ENCODE results near the gene PRCC. TPM values are rescaled to one million over a fixed set of nuclear protein-coding genes. Genes with fewer than 3 reads are reported as not detected.
A peak's percentile ranks its signal among the peaks of the same experiment; 100 is the strongest.
"Not testable (repeated sequence)": the region's sequence is repeated elsewhere in the genome, so short reads cannot be mapped to it uniquely, and the experiment has no call there.

The PRCC gene
- polyA plus RNA-seq, 4 donors = 45.2 to 56.7 (median 52.8) TPM

DNA sequence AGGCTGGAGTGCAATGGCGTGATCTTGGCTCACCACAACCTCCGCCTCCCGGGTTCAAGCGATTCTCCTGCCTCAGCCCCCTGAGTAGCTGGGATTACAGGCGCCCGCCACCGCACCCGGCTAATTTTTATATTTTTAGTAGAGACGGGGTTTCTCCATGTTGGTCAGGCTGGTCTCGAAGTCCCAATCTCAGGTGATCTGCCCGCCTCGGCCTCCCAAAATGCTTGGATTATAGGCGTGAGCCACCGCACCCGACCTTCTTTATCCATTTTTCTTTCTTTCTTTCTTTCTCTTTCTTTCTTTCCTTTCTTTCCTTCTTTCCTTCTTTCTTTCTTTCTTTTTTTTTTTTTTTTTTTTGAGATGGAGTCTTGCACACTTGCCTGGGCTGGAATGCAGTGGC, 2.2 kb upstream of the PRCC start:
- 96 to 97% (median 96%) methylated on average over 14 to 15 of the region's 15 CpGs for WGBS, 3 donors
- not testable (repeated sequence) for H3K9me3 ChIP-seq (ENCODE audit: control insufficient read depth in 2 of 2, insufficient read depth in 1 of 2, low read depth in 1 of 2, low read length in 1 of 2); H3K27ac ChIP-seq (ENCODE audit: low read depth in 1 of 3, low read length in 2 of 3); FAIRE-seq; DNase-seq; H3K27me3 ChIP-seq (ENCODE audit: control insufficient read depth in 3 of 3, insufficient read depth in 3 of 3, low read length in 3 of 3); H3K4me3 ChIP-seq (ENCODE audit: low read depth in 1 of 3, low read length in 3 of 3); H3K36me3 ChIP-seq (ENCODE audit: control insufficient read depth in 3 of 3, insufficient read depth in 2 of 3, low read depth in 1 of 3, low read length in 3 of 3)
- H3K4me1 ChIP-seq (ENCODE audit: control insufficient read depth in 3 of 3, insufficient read depth in 2 of 3, low read depth in 1 of 3, low read length in 2 of 3) = peaks cover 3 to 14% (median 3%) of the 10 kb centered on the region in 3 donors

DNA sequence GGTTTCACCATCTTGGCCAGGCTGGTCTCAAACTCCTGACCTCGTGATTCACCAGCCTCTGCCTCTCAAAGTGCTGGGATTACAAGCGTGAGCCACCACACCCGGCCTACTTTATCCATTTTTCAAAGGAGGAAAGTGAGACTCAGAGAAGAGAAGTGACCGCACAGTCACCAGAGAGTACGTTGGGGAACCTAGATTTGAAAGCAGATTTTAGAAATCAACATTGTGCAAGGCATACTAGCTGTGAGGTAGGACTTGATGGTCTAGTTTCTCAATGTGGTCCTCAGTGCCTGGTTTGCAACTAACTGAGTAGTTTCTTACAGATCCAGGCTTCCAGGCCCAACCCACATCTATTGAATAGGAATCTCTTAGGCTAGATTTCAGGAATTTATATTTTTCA, 1.7 kb upstream of the PRCC start:
- peaks cover 3 to 15% (median 3%) of the 10 kb centered on the region in 3 donors for H3K4me1 ChIP-seq (ENCODE audit: control insufficient read depth in 3 of 3, insufficient read depth in 2 of 3, low read depth in 1 of 3, low read length in 2 of 3)
- FAIRE-seq (no peak), DNase-seq (peak in 1 of 2 donors; percentile 23)
- no peaks in the 10 kb centered on the region for H3K27me3 ChIP-seq (ENCODE audit: control insufficient read depth in 3 of 3, insufficient read depth in 3 of 3, low read length in 3 of 3)
- H3K9me3 ChIP-seq (ENCODE audit: control insufficient read depth in 2 of 2, insufficient read depth in 1 of 2, low read depth in 1 of 2, low read length in 1 of 2) = no peaks in the 10 kb centered on the region
- WGBS, 3 donors = 89 to 92% (median 90%) methylated on average over 5 of the region's 5 CpGs
- peak overlapping the region in 1 of 3 donors; percentile 92 for H3K27ac ChIP-seq (ENCODE audit: low read depth in 1 of 3, low read length in 2 of 3)
- H3K4me3 ChIP-seq (ENCODE audit: low read depth in 1 of 3, low read length in 3 of 3) = peak overlapping the region in 2 of 3 donors; percentile 69 to 74
- peaks cover 0 to 4% (median 0%) of the 10 kb centered on the region in 3 donors for H3K36me3 ChIP-seq (ENCODE audit: control insufficient read depth in 3 of 3, insufficient read depth in 2 of 3, low read depth in 1 of 3, low read length in 3 of 3)

DNA sequence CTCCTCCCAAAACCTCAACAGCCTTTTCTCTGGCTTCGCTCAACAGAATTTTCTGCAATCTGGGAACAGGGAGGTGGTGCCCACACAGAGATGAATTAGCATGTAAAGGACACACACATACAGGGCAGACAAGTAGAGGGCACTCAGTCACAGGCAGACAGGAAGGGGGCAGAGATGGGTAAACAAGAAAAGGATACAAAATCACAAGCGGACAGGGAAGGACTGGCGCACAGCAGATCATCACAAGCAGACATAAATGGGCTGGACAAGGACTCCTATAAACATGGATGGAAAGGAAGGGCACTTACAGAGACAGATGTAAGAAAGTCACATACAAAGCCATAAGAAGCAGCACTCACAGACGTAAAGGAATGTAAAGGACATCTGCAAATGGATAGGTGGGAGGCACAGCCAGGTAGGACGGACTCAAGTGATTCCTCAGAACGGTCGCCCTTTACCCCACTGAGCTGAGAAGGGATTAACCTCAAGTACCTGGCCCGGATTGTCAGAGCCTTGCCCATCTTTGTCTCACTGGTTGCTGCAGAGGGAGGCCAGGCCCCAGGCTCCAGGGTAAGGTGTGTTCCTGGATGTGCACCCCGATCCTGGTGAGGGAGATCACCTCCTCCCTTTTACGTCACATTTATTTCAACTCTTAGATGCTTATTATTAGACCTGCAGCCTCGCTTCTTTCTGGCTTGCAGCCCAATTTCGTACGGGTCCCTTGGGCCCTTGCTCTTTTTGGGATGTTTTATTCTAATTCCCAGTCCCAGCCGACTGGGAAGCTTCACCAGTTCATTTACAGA, 836 bp upstream of the PRCC start:
- H3K4me1 ChIP-seq (ENCODE audit: control insufficient read depth in 3 of 3, insufficient read depth in 2 of 3, low read depth in 1 of 3, low read length in 2 of 3) = peaks cover 3 to 15% (median 3%) of the 10 kb centered on the region in 3 donors
- WGBS, 3 donors = 4 to 8% (median 6%) methylated on average over 14 of the region's 14 CpGs
- peak overlapping the region; percentile 65 to 97 (median 92) for H3K27ac ChIP-seq (ENCODE audit: low read depth in 1 of 3, low read length in 2 of 3)
- H3K36me3 ChIP-seq (ENCODE audit: control insufficient read depth in 3 of 3, insufficient read depth in 2 of 3, low read depth in 1 of 3, low read length in 3 of 3) = peaks cover 0 to 12% (median 3%) of the 10 kb centered on the region in 3 donors
- peak overlapping the region; percentile 38 to 74 (median 69) for H3K4me3 ChIP-seq (ENCODE audit: low read depth in 1 of 3, low read length in 3 of 3)
- no peaks in the 10 kb centered on the region for H3K27me3 ChIP-seq (ENCODE audit: control insufficient read depth in 3 of 3, insufficient read depth in 3 of 3, low read length in 3 of 3)
- H3K9me3 ChIP-seq (ENCODE audit: control insufficient read depth in 2 of 2, insufficient read depth in 1 of 2, low read depth in 1 of 2, low read length in 1 of 2) = no peaks in the 10 kb centered on the region
- FAIRE-seq (no peak), DNase-seq (no peak)

DNA sequence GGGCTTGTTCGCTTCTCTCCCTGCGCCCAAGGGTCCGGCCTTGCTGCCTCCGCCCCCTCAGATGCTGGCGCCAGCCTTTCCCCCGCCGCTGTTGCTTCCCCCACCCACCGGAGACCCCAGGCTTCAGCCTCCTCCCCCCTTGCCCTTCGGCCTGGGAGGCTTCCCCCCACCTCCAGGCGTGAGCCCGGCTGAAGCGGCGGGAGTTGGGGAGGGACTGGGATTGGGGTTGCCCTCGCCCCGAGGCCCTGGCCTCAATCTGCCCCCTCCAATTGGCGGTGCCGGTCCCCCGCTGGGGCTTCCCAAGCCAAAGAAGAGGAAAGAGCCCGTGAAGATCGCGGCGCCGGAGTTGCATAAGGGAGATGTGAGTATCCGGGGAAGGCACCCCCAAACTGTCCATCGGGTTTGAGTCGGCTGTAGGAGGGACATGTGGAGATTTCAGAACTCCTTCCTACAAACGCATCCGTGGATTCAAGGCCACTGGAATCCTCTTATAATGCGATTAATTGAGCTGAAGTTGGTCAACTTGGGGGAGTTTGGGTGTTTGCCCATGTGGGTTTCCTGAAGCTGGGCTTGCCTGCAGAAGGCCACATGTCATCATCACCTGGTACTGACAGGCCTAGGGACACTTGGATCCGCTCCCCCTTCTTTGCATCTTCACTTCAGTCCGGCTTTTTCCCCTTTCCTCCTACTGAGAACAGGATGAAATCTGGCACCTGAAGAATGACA, 707 bp downstream of the PRCC start:
- DNase-seq (peak; percentile 30 to 61), FAIRE-seq (no peak)
- H3K4me3 ChIP-seq (ENCODE audit: low read depth in 1 of 3, low read length in 3 of 3) = peak overlapping the region; percentile 72 to 91 (median 90)
- peaks cover 0 to 14% (median 3%) of the 10 kb centered on the region in 3 donors for H3K36me3 ChIP-seq (ENCODE audit: control insufficient read depth in 3 of 3, insufficient read depth in 2 of 3, low read depth in 1 of 3, low read length in 3 of 3)
- peak overlapping the region; percentile 79 to 97 (median 88) for H3K27ac ChIP-seq (ENCODE audit: low read depth in 1 of 3, low read length in 2 of 3)
- no peaks in the 10 kb centered on the region for H3K9me3 ChIP-seq (ENCODE audit: control insufficient read depth in 2 of 2, insufficient read depth in 1 of 2, low read depth in 1 of 2, low read length in 1 of 2)
- no peaks in the 10 kb centered on the region for H3K27me3 ChIP-seq (ENCODE audit: control insufficient read depth in 3 of 3, insufficient read depth in 3 of 3, low read length in 3 of 3)
- WGBS, 3 donors = 1% methylated on average over 21 to 31 of the region's 31 CpGs
- peaks cover 3 to 19% (median 7%) of the 10 kb centered on the region in 3 donors for H3K4me1 ChIP-seq (ENCODE audit: control insufficient read depth in 3 of 3, insufficient read depth in 2 of 3, low read depth in 1 of 3, low read length in 2 of 3)

DNA sequence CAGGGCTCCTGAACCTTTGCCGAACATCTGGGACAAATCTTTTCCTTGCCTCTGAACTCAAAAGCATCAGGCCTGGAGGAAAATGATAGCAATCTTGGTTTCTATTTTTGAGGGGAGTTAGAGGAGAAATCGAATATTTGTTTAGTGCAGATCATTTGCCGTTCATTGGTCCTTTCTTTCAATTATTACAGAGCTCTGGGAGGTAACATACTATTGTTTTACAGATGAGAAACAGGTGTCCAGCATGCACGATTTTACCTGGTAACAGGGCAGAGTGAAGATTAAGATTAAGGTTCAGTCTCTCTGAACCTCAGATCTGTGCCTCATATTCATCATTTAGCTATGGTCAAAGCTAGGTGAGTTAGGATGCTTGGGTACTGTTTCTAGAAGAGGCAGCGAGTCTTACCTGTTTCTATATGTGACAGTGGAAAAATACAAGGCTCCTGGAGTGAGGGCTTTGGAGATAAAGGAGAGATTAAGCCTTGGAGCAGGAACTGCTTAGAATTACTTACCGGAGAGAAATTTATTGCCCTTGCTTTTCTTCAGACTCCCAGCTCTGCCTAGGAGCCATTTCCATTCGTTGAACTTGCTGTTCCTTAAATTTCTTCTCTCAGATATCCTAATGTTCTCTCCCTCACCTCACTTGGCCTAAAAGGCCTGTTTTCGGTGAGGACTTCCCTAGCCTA, 1.4 kb downstream of the PRCC start:
- 9 to 21% (median 12%) methylated on average over 8 of the region's 8 CpGs for WGBS, 3 donors
- H3K4me3 ChIP-seq (ENCODE audit: low read depth in 1 of 3, low read length in 3 of 3) = peak overlapping the region in 2 of 3 donors; percentile 72 to 91
- no peak for FAIRE-seq
- peak overlapping the region in 2 of 3 donors; percentile 88 to 97 for H3K27ac ChIP-seq (ENCODE audit: low read depth in 1 of 3, low read length in 2 of 3)
- H3K9me3 ChIP-seq (ENCODE audit: control insufficient read depth in 2 of 2, insufficient read depth in 1 of 2, low read depth in 1 of 2, low read length in 1 of 2) = no peaks in the 10 kb centered on the region
- no peaks in the 10 kb centered on the region for H3K27me3 ChIP-seq (ENCODE audit: control insufficient read depth in 3 of 3, insufficient read depth in 3 of 3, low read length in 3 of 3)
- H3K36me3 ChIP-seq (ENCODE audit: control insufficient read depth in 3 of 3, insufficient read depth in 2 of 3, low read depth in 1 of 3, low read length in 3 of 3) = peaks cover 0 to 17% (median 3%) of the 10 kb centered on the region in 3 donors
- DNase-seq = peak; percentile 33 to 36
- peaks cover 6 to 23% (median 7%) of the 10 kb centered on the region in 3 donors for H3K4me1 ChIP-seq (ENCODE audit: control insufficient read depth in 3 of 3, insufficient read depth in 2 of 3, low read depth in 1 of 3, low read length in 2 of 3)

DNA sequence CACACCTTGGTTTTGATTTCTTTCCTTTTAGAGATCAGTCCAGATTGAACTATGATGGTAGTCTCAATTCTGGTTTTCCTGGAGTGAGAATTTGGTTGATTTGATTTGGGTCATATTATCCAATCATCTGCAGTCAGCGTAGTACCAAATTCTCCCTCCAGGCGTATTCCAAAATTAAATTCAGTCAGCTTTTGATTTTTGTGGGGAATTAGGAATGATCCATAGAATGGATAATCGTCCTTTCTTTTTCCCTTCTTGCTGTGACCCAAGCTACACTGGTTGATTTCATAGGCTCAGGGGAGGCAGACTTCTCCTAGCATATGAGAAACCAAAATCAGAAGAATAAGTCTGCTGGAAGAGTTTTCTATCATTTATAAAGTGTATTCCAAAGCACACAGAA, 4.9 kb downstream of the PRCC start:
- Histone ChIP-seq H3K27me3 (ENCODE audit: control insufficient read depth in 3 of 3, insufficient read depth in 3 of 3, low read length in 3 of 3) (no peaks in the 10 kb centered on the region), H3K27ac (ENCODE audit: low read depth in 1 of 3, low read length in 2 of 3) (no peak overlapping the region), H3K36me3 (ENCODE audit: control insufficient read depth in 3 of 3, insufficient read depth in 2 of 3, low read depth in 1 of 3, low read length in 3 of 3) (peaks cover 0 to 28% (median 3%) of the 10 kb centered on the region in 3 donors), H3K4me3 (ENCODE audit: low read depth in 1 of 3, low read length in 3 of 3) (no peak overlapping the region), H3K9me3 (ENCODE audit: control insufficient read depth in 2 of 2, insufficient read depth in 1 of 2, low read depth in 1 of 2, low read length in 1 of 2) (no peaks in the 10 kb centered on the region), H3K4me1 (ENCODE audit: control insufficient read depth in 3 of 3, insufficient read depth in 2 of 3, low read depth in 1 of 3, low read length in 2 of 3) (peaks cover 4 to 16% (median 11%) of the 10 kb centered on the region in 3 donors)
- DNase-seq (no peak), FAIRE-seq (no peak)
- 83 to 94% (median 88%) methylated on average over 3 of the region's 3 CpGs for WGBS, 3 donors

DNA sequence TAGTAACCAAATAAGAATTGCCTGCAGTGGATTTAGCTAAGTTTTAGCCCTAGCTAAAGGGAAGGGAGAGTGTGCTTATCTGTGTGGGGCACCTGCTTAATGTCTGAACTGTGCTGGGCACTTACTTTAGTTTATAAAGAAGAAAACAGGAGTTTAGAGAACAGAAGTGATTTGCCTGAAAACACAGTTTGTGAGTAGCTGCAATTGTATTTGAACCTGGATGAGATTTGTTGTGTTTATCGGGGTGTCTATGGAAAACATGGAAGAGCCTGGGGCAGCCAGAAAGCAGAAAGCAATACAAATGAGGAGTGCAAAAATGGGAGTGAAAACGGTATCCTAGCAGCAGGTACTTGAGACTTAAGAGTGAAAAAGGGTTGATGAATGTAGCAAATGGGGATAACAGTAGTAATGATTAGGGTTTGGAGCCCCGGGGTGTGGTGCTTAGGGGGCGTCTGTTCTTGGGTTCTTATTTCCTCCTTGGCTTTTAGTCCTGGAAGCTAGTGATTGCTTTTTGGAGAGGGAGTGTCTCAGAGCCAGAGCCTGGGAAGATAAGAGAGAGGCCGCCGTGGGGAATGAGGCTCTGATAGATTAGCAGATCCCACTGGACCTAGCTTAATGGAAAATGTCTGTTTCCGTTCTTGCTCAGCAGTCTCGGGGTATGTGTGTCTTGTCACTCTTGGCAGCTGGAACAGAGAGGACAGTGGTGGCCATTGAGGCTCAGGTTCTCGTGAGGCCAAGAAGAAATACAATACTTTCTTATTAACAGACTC, 5.6 kb downstream of the PRCC start:
- Histone ChIP-seq H3K4me1 (ENCODE audit: control insufficient read depth in 3 of 3, insufficient read depth in 2 of 3, low read depth in 1 of 3, low read length in 2 of 3) (peaks cover 4 to 16% (median 11%) of the 10 kb centered on the region in 3 donors), H3K27me3 (ENCODE audit: control insufficient read depth in 3 of 3, insufficient read depth in 3 of 3, low read length in 3 of 3) (no peaks in the 10 kb centered on the region), H3K27ac (ENCODE audit: low read depth in 1 of 3, low read length in 2 of 3) (no peak overlapping the region), H3K9me3 (ENCODE audit: control insufficient read depth in 2 of 2, insufficient read depth in 1 of 2, low read depth in 1 of 2, low read length in 1 of 2) (no peaks in the 10 kb centered on the region), H3K36me3 (ENCODE audit: control insufficient read depth in 3 of 3, insufficient read depth in 2 of 3, low read depth in 1 of 3, low read length in 3 of 3) (peaks cover 0 to 28% (median 3%) of the 10 kb centered on the region in 3 donors), H3K4me3 (ENCODE audit: low read depth in 1 of 3, low read length in 3 of 3) (no peak overlapping the region)
- WGBS, 3 donors = 23 to 37% (median 35%) methylated on average over 9 of the region's 9 CpGs
- FAIRE-seq = no peak
- DNase-seq = peak; percentile 7 to 23

Data from small intestine (tissue), 7 donors.